ENCODE measurements around the gene ATAD2B.
"Not testable (repeated sequence)": the region's sequence is repeated elsewhere in the genome, so short reads cannot be mapped to it uniquely, and the experiment has no call there.

The ATAD2B gene

DNA sequence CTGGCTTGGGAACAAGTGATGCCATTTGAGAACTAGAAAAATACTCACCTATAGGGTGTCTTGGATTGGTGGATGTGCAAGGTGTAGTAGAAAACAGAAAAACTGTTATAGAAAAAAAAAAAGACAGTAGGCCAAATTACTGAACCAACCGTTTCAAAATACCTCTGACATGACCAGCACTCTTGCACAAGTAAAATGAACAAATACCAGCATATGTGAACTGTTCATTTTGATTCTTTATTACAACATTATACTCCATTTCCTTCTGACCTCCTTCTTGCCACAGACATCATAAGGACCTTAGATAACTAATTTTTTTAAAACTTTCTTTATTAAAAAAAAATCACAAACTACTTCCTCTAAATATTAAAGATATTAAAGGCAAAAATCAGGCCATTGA, 125.5 kb downstream of the ATAD2B start:
- in situ Hi-C loops (cut with MboI; ENCODE audit: low sequenced_read_pairs): no loop called here

DNA sequence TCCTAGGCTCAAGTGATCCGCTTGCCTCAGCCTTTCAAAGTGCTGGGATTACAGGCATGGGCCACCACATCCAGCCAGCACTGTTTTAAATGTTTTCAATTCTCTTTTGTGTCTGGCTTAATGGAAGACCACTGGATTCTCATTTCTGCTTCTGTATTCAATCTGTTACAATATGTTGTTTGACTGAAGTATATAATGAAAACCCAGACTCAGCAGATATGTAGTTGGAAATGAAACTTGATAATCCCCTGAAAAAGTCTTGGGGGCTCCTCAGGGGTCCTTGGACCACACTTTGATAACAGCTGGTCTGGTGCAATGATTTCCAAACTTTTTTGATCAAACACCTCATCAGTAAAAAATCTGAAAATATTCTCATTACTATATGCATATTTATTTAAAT, 132.7 kb downstream of the ATAD2B start:
- in situ Hi-C loops (cut with MboI; ENCODE audit: low sequenced_read_pairs): no loop called here

DNA sequence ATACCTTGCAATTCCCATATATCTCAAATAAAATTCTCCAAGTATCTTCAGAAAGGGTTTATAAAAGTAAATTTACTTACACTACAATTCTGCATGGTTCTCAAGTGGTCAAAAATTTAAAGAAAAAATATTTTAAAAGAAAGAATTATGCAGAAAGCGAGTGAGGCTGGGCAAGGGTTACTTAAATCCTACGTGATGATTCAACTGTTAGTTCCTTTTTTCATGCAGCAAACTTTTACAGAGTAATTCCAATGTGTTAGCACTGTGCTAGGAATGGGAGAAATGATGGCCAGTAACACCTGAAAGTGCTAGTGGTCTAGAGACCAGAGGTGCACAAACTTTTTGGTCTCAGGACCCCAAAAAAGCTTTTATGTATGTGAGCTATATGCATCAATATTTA, 133.4 kb downstream of the ATAD2B start:
- in situ Hi-C loops (cut with MboI; ENCODE audit: low sequenced_read_pairs): no loop called here

DNA sequence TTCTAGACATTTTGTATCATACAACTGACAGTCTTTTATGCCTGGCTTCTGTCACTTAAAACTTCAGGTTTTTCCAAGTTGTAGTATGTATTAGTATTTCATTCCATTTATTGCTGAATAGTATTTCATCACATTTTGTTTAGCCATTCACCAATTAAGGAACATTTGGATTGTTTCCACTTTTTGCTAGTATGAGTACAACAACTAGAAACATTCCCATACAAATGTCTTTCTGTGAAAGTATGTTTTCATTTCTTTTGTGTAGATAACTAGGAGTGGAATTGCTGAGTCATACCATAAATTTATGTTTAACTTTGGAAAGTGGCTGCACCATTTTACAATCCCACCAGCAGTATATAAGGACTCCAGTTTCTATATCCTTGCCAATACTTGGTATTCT, 135.9 kb downstream of the ATAD2B start:
- in situ Hi-C loops (cut with MboI; ENCODE audit: low sequenced_read_pairs): no loop called here

DNA sequence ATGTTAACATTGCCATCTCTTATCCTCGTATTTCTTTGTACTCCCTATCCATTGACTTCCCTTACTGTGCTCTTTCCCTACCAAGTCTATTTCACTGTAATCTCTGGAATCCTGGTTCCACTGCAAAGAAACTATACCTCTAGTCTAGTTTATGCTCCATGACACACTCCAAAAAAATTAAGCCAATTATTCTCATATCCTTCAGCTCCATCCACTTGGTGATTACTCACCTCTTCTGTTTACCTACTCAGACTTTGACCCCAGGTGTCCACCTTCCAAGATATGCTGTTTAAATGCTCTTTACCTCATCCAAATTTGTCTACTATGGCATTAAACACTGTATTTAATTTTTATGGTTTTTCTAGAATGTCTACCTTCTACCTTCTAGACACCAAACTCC, 137.9 kb downstream of the ATAD2B start:
- in situ Hi-C loops (cut with MboI; ENCODE audit: low sequenced_read_pairs): no loop called here

DNA sequence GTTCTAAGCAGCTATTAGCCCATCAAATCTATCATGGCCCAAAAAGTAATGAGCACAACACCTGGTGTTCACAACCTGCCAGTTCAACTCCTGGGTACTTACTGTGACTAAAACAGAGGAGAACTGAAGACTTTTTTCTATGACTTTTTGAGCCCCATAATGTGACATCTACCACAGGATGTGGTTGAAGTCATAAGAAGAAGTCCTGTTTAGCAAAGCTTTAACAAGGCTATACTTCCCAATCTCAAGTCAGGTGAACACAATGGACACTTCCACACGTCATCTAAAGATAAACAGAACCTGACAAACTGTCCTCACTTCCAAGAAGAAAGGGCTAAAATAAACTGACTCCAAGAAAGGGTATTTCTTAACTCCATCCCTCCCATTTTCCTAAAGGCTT, 138.8 kb downstream of the ATAD2B start:
- in situ Hi-C loops (cut with MboI; ENCODE audit: low sequenced_read_pairs): no loop called here

DNA sequence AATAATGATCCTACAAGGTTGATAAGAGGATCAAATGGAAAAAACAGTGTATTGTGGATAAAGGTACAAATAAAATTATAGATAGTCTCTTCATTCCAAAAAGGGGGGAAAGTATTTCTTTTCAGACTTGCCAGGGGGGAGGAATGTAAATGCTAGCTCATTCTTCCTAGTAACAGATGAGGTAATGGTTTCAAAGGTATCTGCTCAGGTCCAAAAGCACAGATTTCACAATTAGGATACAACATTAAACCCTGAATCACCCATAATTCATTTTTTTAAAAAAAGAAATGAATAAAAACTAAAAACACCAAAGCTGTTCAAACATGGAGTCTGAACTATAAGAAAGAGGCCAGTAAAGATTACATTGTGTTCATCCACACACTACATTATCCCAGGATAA, 142.0 kb downstream of the ATAD2B start:
- in situ Hi-C loops (cut with MboI; ENCODE audit: low sequenced_read_pairs): no loop called here

DNA sequence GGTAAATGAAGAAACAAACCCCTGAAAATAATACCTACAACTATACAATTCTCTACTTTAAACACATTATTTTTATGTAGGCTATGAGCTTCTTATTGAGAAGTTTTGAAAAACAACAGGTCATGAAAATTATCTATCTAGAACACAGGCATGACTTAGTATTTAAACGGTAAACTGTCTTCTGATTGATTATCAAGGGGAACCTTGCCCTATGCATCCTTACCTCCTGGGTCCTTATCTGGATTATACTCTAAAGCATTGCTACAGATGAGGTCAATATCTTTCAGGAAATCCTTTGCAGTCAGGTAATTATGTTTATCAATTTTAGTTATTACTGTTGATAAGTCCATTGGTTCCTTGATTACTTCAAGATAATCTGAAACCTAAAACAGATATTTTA, 144.3 kb downstream of the ATAD2B start:
- in situ Hi-C loops (cut with MboI; ENCODE audit: low sequenced_read_pairs): no loop called here

DNA sequence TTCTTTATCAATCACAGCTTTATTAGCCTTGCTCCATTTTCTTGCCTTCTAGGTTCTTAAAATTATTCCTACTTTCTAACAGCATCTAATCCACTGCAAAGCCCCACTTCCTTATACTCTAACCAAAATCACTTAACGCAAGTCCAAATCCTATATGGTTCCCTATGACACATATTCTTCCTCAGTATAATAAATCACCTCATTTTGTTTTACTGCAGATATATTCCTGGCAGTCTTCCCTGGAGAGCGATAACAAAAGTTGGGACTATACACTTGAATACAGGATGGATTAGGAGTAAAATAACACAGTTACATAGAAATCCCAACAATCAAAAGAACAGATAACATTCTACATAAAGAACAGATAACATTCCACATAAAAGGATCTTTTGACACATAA, 144.8 kb downstream of the ATAD2B start:
- in situ Hi-C loops (cut with MboI; ENCODE audit: low sequenced_read_pairs): no loop called here

DNA sequence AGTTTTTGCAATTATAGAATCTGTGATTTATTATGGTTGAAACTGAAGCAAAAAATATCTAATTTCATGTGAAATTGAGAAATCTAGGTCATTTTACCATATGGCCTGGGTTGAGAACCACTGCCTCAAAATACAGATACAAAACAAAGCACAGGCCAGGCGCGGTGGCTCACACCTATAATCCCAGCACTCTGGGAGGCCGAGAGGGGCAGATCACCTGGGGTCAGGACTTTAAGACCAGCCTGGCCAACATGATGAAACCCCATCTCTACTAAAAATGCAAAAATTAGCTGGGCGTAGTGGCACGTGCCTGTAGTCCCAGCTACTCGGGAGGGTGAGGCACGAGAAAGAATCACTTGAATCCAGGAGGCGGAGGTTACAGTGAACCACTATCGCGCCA, 146.5 kb downstream of the ATAD2B start:
- in situ Hi-C loops (cut with MboI; ENCODE audit: low sequenced_read_pairs): not testable (repeated sequence)

DNA sequence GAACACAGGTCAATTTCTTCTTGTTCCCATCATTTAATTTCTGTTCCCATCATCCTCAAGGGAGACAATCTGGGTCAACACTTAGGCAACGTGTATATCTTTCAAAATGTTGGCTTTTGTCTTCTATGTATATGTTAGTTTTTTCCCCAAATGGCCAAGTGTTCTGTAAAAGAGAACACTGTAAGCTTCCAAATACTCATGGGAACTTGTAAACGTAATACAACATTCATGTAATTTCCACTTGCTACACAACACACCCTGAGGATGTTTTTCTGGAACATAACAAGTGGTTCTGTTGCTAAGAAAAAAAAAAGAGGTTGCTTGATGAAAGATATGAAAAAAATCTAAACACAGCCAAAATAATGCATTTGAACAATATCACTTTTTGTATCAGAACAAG, 149.1 kb downstream of the ATAD2B start:
- in situ Hi-C loops (cut with MboI; ENCODE audit: low sequenced_read_pairs): no loop called here

DNA sequence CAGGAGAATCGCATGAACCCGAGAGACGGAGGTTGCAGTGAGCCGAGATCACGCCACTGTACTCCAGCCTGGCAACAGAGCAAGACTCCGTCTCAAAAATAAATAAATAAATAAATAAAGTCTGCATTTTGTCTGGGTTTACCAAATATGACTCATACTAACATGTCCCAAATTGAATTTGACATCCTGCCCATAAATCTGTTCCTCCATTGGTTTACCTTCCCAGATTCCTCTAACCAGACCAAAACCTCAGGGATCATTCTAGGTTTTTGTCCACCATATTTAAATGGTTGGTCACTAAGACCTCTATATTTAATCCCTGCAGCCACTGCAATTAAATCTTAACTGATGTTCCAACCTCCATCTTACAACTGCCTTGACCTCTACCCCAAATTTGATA, 150.9 kb downstream of the ATAD2B start:
- in situ Hi-C loops (cut with MboI; ENCODE audit: low sequenced_read_pairs): no loop called here

DNA sequence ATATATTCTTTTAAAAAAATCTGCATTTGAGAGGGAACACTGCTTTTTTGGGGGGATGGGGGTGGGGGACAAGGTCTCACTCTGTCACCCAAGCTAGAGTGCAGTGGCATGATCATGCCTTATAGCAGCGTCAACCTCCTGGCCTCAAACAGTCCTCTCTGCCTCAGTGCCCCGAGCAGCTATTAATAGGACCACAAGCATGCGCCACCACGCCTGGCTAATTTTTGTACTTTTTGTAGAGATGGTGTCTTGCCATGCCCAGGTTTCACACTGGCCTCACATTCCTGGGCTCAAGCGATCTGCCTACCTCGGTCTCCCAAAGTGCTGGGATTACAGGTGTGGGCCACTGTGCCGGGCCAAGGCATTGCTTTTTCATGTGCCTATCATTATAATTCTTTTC, 154.2 kb downstream of the ATAD2B start:
- in situ Hi-C loops (cut with MboI; ENCODE audit: low sequenced_read_pairs): no loop called here

DNA sequence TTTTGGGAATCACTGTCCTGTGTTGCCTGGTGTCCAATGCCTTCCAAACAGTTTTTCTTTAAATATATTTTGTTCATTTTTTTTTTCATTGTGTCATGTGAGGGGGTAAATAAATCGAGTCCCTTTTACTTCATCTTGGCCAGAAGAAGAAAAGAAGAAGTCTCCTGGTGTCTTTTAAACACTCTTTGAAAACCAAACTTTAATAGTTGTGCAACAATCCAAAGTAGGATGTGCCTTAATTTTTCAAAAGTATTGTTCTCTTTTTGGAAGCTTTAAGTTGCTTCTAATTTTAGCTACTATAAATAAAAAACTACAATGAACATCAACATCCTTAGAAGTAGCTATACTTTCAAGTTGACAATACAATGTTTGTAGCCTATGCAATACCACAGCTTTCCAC, 154.9 kb downstream of the ATAD2B start:
- in situ Hi-C loops (cut with MboI; ENCODE audit: low sequenced_read_pairs): no loop called here

DNA sequence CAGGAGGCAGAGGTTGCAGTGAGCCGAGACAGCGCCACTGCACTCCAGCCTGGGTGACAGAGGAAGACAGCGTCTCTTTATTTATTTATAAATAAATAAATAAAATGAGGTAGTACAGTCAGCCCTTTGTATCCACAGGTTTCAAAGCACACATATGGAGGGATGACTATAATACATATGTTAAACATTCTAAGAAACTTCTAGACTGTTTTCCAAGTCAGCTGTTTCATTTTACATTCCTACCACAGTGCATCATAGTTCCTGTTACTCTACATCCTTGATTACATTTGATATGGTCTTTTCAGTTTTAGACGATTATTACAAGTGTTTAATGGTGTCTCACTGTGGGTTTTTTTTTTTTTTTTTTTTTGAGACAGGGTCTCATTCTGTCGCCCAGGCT, 157.6 kb downstream of the ATAD2B start:
- in situ Hi-C loops (cut with MboI; ENCODE audit: low sequenced_read_pairs): no loop called here

DNA sequence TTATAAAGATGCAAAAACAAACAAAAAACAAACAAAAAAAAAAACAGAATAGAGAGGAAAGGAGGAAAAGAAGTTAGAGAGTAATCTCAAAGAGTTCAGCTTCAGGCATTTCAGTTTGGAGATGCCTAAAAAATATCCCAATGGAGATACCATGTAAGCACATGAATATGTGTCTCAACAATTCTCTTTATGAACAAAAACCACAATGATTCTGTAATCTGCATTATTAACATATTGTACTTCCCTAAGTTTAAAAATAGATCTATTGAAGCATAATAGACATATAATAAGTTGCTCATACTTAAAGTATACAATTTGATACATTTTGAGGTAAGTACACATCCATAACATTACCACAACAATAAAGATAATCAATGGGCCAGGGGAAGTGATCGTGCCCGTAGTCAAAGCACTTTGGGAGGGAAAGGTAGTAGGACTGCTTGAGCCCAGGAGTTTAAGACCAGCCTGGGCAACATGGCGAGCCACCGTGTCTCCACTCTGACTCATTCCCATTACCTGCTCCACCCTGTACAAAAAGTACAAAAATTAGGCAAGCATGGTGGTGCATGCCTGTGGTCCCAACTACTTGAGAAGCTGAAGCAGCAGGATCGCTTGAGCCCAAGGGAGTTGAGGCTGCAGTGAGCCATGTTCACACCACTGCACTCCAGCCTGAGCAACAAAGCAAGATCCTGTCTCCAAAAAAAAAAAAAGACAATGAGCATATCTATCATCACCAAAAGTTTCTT, 158.9 kb downstream of the ATAD2B start:
- in situ Hi-C loops (cut with MboI; ENCODE audit: low sequenced_read_pairs): no loop called here

DNA sequence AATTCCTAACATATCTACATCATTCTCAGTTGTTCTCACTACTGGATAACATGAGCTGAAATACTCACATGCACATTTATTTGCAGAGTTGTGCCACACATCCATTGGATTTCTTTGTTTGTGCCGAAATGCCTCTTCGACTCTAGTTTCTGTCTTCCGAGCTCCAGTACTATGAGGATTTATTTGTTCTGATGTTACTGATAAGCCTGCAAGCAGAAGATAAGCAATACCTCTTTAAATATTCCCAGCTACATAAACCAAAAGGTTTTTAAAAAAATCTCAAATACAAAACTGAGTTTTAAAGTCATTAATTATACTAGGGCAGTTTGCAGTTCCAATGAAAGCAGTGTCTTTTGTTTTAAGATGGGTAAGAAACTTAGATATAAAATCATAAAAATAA, 164.8 kb downstream of the ATAD2B start:
- in situ Hi-C loops (cut with MboI; ENCODE audit: low sequenced_read_pairs): no loop called here

DNA sequence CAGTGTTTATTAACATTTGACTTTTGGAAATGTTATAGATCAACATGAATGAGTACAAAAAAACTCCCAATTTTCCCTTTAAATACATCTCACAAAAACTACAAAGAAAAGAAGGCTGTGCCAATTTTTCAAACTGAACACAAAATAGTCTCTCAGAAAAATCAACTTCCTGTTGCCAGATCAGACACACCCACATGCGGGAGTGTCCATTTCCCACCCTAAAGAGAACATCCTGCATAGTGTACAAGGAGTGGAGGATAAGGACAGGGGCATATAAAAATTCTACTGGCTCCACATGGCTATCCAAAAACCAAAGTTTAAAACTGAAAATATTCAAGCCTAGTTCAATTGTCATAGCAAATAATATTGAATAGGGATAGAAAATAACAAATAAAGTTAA, 165.3 kb downstream of the ATAD2B start:
- in situ Hi-C loops (cut with MboI; ENCODE audit: low sequenced_read_pairs): no loop called here

DNA sequence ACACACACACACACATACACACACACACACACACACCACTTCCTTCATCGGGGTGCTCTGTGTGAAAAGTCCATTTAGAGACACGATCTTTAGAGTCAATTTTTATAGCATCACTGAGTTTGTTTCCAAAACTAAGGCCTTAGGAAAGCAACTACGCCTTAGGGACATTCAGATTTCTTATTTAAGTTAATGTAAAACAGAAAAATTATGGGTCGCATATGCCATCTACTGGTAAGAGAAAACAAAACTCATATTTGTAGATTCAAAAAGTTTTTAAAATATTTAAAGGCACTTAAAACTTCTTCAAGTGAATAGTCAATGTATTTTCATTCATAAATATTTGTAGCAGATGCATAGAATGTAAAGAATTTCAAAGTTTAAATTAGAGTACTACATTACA, 166.2 kb downstream of the ATAD2B start:
- in situ Hi-C loops (cut with MboI; ENCODE audit: low sequenced_read_pairs): no loop called here

DNA sequence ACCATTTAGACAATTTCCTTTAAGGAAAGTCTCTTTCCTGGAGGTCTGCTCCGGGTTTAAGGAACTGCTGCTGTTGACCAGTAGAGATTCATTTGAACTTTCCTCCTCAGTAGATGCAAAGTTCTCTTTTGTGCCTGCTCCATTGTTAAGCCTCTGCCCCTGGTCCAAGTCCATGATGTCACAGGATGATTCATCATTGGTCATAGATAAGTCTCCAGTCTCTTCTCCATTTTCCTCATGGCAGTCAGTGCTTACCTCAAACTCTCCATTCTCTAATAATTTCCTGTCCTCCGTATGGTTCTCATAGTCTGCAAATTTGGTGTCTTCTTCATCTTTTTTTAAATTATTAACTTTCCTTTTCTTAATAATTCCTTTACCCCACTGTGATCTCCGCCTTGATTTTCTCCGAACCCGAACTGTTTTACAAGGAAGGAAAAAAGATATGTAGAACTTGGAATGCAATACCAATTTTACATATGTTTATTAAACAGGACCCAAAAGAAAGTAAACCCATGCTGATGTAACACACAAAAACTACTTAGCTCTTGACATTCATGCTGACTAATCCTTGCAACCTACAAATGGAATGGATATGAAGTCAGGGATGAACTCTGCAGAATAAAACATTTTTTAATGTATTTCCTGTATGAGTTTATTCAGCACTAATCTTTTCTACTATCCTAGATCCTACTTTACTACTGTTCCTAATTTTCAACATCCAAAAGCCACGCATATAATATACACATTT, 169.1 kb downstream of the ATAD2B start:
- in situ Hi-C loops (cut with MboI; ENCODE audit: low sequenced_read_pairs): no loop called here

DNA sequence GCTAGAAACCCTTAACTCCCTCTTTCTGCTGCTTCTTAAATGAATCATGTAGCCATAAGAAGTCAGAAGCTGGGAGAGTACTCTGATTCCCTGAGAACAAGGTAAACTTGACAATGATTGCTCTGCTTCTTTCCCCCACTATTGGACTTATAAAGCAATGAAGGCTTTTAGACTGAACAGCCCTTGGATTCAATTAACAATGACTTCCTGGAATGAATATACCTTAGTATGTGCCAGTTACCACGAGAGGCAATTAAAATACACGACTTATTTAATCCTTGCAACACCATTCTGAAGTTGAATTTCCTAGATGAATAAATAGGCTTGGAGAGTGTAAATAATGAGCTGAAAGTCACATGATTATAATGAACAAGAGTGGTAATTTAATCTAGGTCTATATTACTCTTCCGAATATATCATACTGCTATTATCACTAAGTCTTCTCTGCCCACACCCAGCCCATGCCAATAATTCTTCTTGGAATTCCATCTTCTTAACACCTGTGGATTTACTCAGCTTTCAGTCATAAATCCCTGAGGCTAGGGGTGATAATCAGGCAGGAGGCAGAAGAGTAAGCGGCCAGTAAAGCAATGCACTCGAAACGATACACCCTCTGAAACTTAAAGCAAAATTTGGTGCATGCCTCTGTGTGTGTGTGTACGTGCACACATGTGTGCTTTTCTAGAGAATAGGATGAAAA, 170.2 kb downstream of the ATAD2B start:
- in situ Hi-C loops (cut with MboI; ENCODE audit: low sequenced_read_pairs): no loop called here

DNA sequence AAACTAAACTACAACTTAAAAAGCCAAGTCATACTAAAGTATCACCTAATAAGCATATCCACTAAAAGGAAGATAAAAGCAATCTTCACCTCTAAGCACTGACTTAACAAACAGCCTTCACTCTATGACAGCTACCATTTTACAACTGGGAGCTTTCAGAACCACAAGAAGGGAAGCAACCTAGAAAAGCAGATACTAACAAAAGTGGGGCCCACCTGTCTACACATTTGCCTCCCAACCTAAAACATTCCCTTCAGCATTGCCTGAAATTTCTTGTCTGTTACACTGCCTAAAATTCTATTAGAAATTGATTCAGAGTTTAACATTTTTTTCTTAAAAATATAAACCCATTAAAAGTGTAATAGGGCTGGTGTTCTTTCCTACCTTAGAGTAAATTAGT, 172.0 kb downstream of the ATAD2B start:
- in situ Hi-C loops (cut with MboI; ENCODE audit: low sequenced_read_pairs): no loop called here
